NOMO-1 treated with dmso at 0.1 percent for 144 hours (cell line): Measurements from ENCODE around the gene DPYSL5.

Experiments
- DNase-seq: peaks from one replicate; lab custom pipeline; 2025; ENCODE audit not compliant: unreplicated experiment; lab: John Stamatoyannopoulos, UW

Gene DPYSL5

DNA sequence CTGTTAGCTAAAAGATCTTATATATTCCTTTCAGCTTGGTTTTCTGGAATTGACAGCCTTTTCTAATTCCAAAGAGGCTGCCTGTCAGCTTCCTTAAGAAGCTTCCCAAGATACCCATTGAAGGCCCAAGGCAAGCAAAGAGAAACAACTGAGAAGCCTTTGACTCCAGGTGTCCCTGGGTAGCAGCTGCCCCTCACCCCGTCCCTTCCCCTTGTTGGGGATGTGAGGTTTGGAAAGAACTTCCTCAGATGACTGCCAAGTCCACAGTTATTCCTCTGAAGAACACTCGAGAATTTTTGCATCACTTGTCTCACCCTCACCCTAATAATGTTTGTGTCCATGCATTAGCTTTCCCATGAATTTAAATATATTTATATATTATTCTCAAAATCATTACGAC, 135.8 kb downstream of the DPYSL5 start:
- no peak for DNase-seq

GRCh38 chr2:26985807-26986206, 137.9 kb downstream of the DPYSL5 start:
- no peak for DNase-seq

- DNase-seq, result no peak
Measured at GRCh38 chr2:26986576-26986975, 138.6 kb downstream of the DPYSL5 start.

- DNase-seq, result no peak
Measured at GRCh38 chr2:26988058-26988860, 140.3 kb downstream of the DPYSL5 start.

GRCh38 chr2:26989156-26989555, 141.2 kb downstream of the DPYSL5 start:
- DNase-seq, result no peak

DNA sequence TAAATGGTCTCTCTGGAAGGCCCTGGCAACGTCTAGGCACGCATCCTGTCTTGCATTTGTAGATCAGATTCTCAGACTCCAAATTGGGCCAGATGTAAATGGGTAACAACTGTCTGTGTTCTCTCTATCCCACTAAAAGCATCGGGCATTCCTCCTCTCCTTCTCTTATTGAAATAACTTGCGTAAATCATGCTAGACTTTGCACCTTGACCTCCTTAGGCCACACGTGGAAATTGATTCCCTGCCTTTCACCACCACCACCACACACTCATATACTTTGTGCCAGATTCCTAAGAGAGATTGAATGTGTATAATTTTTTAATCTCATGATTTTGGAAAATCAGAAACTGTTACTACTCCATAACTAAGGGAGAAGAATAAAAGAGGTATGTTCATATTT, 143.8 kb downstream of the DPYSL5 start:
- DNase-seq, result no peak

- no peak for DNase-seq
Measured at GRCh38 chr2:26993768-26994167, 145.8 kb downstream of the DPYSL5 start.

DNA sequence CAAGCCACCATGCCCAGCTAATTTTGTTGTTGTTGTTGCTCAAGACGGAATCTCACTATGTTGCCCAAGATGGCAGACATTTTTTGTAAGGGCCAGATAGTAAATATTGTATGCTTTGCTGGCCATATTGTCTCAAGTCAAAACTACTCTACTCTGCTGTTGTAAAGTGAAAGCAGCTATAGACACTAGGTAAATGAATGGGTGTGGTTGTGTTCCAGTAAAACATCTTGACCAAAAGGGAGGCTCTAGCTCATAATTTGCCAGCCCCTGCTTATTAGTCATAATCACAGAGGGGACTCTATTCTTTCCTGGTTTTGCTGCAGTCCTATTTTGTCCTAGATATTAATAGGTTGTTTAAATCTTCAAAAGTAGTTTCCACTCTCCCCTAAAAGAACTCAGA, 147.1 kb downstream of the DPYSL5 start:
- DNase-seq, result no peak

DNA sequence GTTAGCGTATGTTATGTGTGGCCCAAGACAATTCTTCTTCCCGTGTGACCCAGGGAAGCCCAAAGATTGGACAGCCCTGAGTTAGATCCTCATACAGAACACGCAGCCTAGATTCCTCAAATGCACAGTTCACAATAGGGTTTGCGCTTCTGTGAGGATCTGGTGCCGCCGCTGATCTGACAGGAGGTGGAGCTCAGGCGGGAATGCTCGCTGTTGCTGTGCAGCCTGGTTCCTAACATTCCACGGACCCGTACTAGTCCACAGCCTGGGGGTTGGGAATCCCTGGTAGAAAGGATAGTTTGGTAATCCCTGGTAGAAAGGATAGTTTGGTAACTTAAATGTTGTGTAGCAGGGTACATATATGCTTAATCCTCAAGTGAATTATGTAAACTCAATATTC, 149.5 kb downstream of the DPYSL5 start:
- no peak for DNase-seq

GRCh38 chr2:26998323-26998722, 150.4 kb downstream of the DPYSL5 start:
- no peak for DNase-seq
